NOMO-1 treated with dmso at 0.1 percent for 144 hours (cell line): Measurements from ENCODE around the gene PIWIL1.

Source experiments
- DNase-seq: peaks from one replicate; lab custom pipeline; 2025; ENCODE audit not compliant: unreplicated experiment; lab: John Stamatoyannopoulos, UW

The PIWIL1 gene

GRCh38 chr12:130337488-130338303 lies at the start of gene PIWIL1:
Gene PIWIL1 (plus strand): TSS chr12:130337887. CDS start chr12:130342592, 4,705 bp downstream.
- no peak for DNase-seq

DNA sequence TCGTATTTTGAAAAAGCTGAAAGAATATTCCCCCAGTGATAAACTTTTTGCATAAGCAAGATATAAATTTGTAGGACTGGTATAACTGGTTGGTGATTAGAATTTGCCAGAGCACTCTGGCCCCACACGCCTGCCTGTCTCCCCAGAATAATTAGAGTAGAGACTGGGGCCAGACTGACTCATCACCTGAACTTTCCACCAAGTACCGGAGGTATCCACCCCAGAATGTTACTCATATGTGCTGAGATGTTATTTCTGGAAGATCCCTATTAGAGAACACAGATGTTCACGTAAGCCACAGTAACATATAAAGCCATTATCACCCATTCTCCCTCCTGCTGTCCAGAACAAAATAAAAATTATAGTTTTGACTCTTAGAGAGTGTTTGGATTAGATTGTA lies 49.5 kb upstream of the PIWIL1 start:
- no peak for DNase-seq

- no peak for DNase-seq
Observed at GRCh38 chr12:130288691-130289090, 49.0 kb upstream of the PIWIL1 start.

- no peak for DNase-seq
Observed at GRCh38 chr12:130290114-130290513, 47.6 kb upstream of the PIWIL1 start.

DNA sequence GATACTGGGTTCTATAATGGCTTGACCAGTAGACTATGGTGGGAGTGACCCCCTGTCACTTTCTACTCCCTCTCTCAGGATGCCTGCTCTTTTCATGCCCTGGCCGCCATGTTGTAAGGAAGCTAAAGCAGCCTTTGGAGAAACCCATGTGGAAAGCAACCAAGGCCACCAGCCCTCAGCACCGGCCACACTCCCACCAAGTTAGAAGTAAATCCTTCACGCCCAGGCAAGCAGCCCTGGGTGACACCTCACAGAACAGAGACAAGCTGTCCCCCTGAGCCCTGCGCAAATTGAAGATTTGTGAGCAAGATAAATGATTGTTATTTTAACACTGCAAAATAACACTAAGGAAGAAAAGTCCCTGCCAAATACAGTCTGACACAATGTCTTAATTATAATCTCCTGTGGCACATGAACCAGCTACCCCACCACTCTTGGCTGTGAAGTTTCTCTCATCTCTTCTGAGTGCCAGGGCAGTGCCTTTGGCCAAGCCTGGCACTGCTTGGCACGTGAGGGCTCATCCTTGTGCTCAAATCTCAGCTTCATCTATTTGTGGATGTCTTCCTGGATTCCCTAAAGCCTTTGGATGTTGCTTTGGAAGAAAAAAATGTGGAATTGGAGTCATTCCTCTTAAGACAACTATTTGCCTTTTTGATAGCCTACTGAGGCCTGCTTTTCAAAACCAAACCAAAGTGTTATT lies 39.2 kb upstream of the PIWIL1 start:
- DNase-seq = no peak

- DNase-seq = no peak
Observed at GRCh38 chr12:130299574-130299973, 38.1 kb upstream of the PIWIL1 start.

DNA sequence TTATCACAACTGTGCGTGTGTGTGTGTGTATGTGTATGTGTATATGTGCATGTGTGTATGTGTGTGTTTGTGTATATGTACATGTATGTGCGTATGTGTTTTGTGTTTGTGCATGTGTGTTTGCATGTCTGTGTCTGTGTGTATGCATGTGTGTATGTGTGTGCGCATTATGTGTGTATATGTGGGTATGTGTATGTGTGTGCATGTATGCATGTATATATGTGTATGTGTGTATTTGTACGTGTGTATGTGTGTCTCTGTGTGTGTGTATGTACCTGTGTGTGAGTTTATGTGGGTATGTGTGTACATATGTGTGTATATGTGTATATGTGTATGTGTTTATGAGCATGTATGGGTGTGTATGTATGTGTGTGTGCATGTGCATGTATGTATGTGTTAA lies 37.6 kb upstream of the PIWIL1 start:
- DNase-seq = no peak

- DNase-seq = no peak
Observed at GRCh38 chr12:130300737-130301535, 36.8 kb upstream of the PIWIL1 start.

DNA sequence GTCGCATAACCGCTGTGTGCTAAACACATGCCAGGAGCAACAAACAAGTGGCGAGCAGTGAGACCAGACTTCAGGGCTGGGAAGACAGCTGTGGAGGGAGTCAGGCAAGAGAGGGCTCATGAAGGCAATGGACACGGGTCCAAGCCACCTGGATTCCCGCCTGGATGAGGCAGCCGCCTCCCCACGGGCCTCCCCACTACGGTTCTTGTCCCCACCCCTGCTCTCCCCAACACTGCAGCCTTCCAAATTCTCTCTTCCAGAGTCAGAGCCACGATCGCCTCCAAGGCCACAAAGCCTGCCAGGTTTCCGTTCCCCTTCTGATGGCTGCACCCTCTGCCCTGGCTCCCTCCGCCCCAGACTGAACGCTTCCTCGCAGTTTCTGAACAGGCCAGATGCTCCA lies 36.1 kb upstream of the PIWIL1 start:
- DNase-seq = no peak

GRCh38 chr12:130303781-130304180 lies 33.9 kb upstream of the PIWIL1 start:
- DNase-seq = no peak

DNA sequence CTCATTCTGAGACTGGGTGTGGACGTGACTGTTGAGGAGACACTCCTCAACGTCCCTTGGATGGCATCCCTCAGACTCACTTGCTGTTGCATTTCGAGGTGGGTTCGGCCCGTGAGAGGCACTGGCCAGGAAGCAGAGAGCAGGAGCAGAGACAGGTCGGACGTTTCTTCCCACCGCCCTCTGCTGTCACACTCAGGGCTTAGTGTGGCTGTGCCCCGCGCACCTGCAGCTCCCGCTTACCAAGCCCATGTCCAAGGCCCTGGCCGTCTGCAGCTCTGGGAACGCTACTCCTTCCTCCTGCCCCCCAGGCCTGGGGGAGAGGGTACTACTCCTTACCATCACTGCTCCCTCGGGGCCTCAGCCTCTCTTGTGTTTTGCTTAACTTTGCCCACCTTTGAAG lies 29.8 kb upstream of the PIWIL1 start:
- DNase-seq = no peak

DNA sequence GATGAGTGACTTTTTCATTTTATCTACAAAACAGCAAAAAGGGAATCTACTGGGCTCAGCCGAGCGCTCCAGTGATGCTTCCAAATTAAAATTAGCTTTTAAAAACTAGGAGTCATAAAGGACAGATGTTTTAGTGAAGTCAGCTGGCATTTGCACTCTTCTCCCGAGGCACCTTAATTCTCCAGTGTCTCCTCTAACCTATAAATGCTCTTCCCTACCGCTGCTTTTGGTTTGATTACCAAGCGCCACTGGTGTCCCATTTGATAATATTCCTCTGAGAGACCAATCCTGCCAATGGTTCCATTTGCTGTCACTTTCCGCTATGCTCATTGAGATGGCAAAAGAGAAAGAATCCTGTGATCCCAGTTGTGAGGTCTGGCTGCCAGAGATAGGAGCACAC lies 29.3 kb upstream of the PIWIL1 start:
- DNase-seq = no peak

DNA sequence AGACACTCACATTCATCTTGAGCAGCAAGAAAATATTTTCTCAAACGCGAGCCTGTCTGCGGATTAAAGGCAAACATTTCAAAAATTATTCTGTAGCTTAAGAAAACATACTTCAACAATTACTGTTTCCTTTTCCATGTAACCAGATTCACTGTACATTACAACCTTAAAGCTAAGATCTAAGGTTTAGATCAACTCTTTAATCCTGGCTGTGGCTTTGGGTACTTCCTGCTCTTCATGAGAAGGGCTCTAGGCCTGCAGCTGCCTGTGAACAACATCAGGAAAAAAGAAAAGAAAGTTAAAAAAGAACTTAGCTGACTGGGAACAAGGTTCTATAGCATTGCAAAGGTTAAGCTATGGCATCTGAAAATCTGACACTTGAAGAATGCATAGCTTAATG lies 21.4 kb upstream of the PIWIL1 start:
- DNase-seq = no peak

DNA sequence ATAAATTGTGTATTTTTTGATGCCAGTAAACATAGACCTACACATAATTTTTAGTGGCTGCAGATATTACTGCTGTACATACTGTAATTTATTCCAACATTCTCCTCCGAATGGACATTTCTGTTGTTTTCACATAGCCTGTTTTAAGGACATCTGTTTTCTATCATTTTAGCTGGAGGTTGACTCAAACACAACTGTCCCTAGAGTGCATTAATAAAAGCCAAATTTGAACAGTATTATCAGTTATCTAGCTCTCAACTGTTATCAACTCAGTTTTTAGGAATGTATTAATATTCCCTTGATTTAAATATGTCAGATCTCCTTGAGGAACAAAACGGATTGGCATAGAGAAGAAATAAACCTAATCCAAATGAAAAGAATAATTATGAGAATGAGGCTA lies 17.2 kb upstream of the PIWIL1 start:
- DNase-seq = no peak

DNA sequence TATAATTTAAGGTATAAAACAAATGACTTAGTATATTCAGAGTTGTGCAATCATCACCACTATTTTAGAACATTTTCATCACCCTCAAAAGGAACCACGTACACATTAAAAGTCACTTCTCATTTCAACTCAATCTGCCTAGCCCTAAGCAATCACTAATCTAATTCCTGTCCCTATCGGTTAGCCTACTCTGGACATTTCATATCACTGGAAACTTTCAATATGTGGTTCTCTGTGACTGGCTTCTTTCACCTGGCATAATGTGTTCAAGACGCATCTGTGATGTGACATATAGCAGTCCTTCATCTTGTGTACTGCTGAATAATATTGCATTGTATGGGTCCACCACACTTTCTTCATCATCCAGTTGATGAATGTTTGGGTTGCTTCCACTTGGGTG lies 15.4 kb upstream of the PIWIL1 start:
- DNase-seq = no peak

GRCh38 chr12:130330685-130331084 lies 7.0 kb upstream of the PIWIL1 start:
- no peak for DNase-seq

DNA sequence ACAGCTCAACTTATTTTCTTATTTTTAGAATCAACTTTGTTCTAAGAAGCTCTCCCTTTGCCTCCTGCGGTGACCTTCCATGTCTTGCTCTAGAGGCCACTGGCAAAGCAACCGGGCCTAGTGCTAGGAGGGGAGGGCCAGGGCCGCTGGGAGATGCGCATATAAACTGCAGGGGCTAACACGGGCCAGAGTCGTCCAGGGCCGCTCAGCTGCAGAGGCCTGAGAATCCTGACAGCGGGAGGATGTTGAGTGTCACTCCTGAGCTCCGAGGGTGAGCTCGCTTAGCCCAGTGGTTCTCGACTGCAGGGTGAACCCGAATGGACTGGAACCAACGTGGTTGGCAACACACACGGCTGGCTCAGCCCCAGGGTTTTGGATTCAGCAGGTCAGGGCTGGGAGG lies 6.5 kb upstream of the PIWIL1 start:
- DNase-seq = no peak

- DNase-seq = no peak
Observed at GRCh38 chr12:130333341-130333740, 4.3 kb upstream of the PIWIL1 start.

GRCh38 chr12:130334399-130334798 lies 3.3 kb upstream of the PIWIL1 start:
- no peak for DNase-seq

DNA sequence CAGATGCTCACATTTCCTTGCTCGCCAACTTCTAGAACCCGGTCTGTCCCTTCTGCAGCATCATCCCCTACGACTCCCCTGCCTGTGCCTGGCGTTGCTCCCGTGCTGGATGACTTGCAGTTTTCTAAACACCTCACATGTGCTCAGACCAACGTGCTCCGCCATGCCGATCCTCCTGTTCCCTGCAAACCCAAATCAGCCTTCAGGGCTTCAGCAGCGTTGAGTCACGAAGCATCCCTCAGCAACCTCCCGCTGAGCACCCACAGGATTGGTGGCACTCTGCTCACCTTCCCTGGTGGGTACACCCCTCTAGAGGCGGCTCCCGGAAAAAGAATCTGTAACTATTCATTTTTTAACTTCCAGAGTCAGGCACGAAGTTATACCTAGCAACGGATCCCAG lies 2.8 kb upstream of the PIWIL1 start:
- DNase-seq = no peak

GRCh38 chr12:130335517-130336392 lies 1.9 kb upstream of the PIWIL1 start:
- no peak for DNase-seq
